ENCODE results near the gene DNAJC22. TPM values are rescaled to one million over a fixed set of nuclear protein-coding genes. Genes with fewer than 3 reads are reported as not detected.
A peak's percentile ranks its signal among the peaks of the same experiment; 100 is the strongest.

The DNAJC22 gene
- polyA plus RNA-seq (2012; rRNA removed): 4.5 and 5.3 TPM in 2 replicates
- polyA plus RNA-seq (2012; cell fraction: cytosol; rRNA removed): 3.5 and 4.0 TPM in 2 replicates
- 5.0 and 5.8 TPM in 2 replicates for polyA plus RNA-seq (2012; cell fraction: nucleus; rRNA removed)

- peaks cover 8% of the 10 kb centered on the region for H3F3A ChIP-seq (replicated peaks; ENCODE audit: insufficient read depth)
- no peaks in the 10 kb centered on the region for H3K79me2 ChIP-seq (ENCODE audit: insufficient read depth)
- no peaks in the 10 kb centered on the region for H4K20me1 ChIP-seq (ENCODE audit: insufficient read depth)
- H3K9me2 ChIP-seq: no peaks in the 10 kb centered on the region
- no peaks in the 10 kb centered on the region for H3K36me3 ChIP-seq (replicated peaks in 1 of 2; ENCODE audit: control insufficient read depth in 1 of 2, insufficient read depth in 2 of 2, low read length in 1 of 2)
- ChIA-PET POLR2A (interaction anchor here (0.9 to 1.5 kb wide), 4 partner anchors 10 to 216 kb away, joined by 3 to 7 read pairs (median 3); partner anchors contain the start of genes C1QL4 and TUBA1B), CTCF (interaction anchor here (0.6 to 10.6 kb wide), 58 partner anchors 10 to 1475 kb away, joined by 3 to 256 read pairs (median 5); partner anchors contain the start of genes C1QL4, KCNH3, MCRS1 and PRPF40B)
- H3K27me3 ChIP-seq (ENCODE audit: insufficient read depth): peaks cover 5% of the 10 kb centered on the region; the same call in 1 of the 2 replicates
- H3K4me1 ChIP-seq (ENCODE audit: control insufficient read depth in 1 of 2, insufficient read depth in 2 of 2, low read depth in 1 of 2, low read length in 1 of 2): peaks cover 15 to 38% of the 10 kb centered on the region in 2 experiments; a peak in 2 of 4 replicates
- TF ChIP-seq TAF1 (IDR thresholded peaks at IDR 0.05; ENCODE audit: borderline replicate concordance, low read depth, low read length): no peak
- TF ChIP-seq RCOR1 (IDR thresholded peaks at IDR 0.05; ENCODE audit: low read length): no peak
- no peak for TF ChIP-seq TCF12 (IDR thresholded peaks at IDR 0.05)
- TF ChIP-seq MXI1 (IDR thresholded peaks at IDR 0.05; ENCODE audit: low read depth, low read length): no peak
- no peak for TF ChIP-seq RAD21 (IDR thresholded peaks at IDR 0.05; ENCODE audit: low read length)
- no peak for TF ChIP-seq RXRA (IDR thresholded peaks at IDR 0.05; ENCODE audit: borderline replicate concordance, low read depth)
- TF ChIP-seq YY1 (IDR thresholded peaks at IDR 0.05; ENCODE audit: low read depth): no peak
- no peak for TF ChIP-seq FOSL2 (IDR thresholded peaks at IDR 0.05; ENCODE audit: borderline replicate concordance, low read depth)
- no peak for TF ChIP-seq SIN3A (IDR thresholded peaks at IDR 0.05; ENCODE audit: borderline replicate concordance, low read depth, low read length)
- no peak for TF ChIP-seq ELF1 (IDR thresholded peaks at IDR 0.05)
- no peak for TF ChIP-seq USF2 (IDR thresholded peaks at IDR 0.05; ENCODE audit: borderline replicate concordance, low read depth, low read length)
- no peak for TF ChIP-seq FOXJ3 (CRISPR knock-in tag; IDR thresholded peaks at IDR 0.05)
- no peak for TF ChIP-seq RFX5 (IDR thresholded peaks at IDR 0.05; ENCODE audit: low read length)
- TF ChIP-seq, protein P1, sequence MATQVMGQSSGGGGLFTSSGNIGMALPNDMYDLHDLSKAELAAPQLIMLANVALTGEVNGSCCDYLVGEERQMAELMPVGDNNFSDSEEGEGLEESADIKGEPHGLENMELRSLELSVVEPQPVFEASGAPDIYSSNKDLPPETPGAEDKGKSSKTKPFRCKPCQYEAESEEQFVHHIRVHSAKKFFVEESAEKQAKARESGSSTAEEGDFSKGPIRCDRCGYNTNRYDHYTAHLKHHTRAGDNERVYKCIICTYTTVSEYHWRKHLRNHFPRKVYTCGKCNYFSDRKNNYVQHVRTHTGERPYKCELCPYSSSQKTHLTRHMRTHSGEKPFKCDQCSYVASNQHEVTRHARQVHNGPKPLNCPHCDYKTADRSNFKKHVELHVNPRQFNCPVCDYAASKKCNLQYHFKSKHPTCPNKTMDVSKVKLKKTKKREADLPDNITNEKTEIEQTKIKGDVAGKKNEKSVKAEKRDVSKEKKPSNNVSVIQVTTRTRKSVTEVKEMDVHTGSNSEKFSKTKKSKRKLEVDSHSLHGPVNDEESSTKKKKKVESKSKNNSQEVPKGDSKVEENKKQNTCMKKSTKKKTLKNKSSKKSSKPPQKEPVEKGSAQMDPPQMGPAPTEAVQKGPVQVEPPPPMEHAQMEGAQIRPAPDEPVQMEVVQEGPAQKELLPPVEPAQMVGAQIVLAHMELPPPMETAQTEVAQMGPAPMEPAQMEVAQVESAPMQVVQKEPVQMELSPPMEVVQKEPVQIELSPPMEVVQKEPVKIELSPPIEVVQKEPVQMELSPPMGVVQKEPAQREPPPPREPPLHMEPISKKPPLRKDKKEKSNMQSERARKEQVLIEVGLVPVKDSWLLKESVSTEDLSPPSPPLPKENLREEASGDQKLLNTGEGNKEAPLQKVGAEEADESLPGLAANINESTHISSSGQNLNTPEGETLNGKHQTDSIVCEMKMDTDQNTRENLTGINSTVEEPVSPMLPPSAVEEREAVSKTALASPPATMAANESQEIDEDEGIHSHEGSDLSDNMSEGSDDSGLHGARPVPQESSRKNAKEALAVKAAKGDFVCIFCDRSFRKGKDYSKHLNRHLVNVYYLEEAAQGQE (IDR thresholded peaks at IDR 0.05; ENCODE audit: low read depth, low read length): no peak
- H3K27ac ChIP-seq (ENCODE audit: low read depth in 2 of 2, low read length in 1 of 2): no peak within 1 kb of the TSS
- no peak within 1 kb of the TSS for H3K9ac ChIP-seq
- peak within 1 kb of the TSS; percentile 27 to 54 for H3K4me3 ChIP-seq (ENCODE audit: low read depth in 2 of 2, low read length in 1 of 2)
- no peak for DNase-seq
- 18% methylated on average over 31 of the region's 47 CpGs for WGBS (ENCODE audit: low lambda C conversion rate)
- H3K4me2 ChIP-seq: peak within 1 kb of the TSS; percentile 58
- H3K9me3 ChIP-seq: no peaks in the 10 kb centered on the region
- H2AFZ ChIP-seq (ENCODE audit: low read depth): peak within 1 kb of the TSS; percentile 71; the same call in 1 of the 2 replicates
Observed at GRCh38 chr12:49346659-49347310, at the start of gene DNAJC22. Gene DNAJC22, plus strand, starts transcription at chr12:49346888. Its CDS starts 1,985 bp downstream, at chr12:49348873.

Data from SK-N-SH (cell line).